ENCODE results near the gene UBR2. TPM values are rescaled to one million over a fixed set of nuclear protein-coding genes. Genes with fewer than 3 reads are reported as not detected.
"Not testable (repeated sequence)": the region's sequence is repeated elsewhere in the genome, so short reads cannot be mapped to it uniquely, and the experiment has no call there.

Gene UBR2
- total RNA-seq, 1 donor from 2014 or later: 33.9 TPM

GRCh38 chr6:42615518-42615917, 51.7 kb downstream of the UBR2 start:
- intact Hi-C loops (cut with micrococcal nuclease): no loop called here

GRCh38 chr6:42616716-42617115, 52.9 kb downstream of the UBR2 start:
- intact Hi-C loops (cut with micrococcal nuclease): no loop called here

GRCh38 chr6:42618105-42618504, 54.3 kb downstream of the UBR2 start:
- intact Hi-C loops (cut with micrococcal nuclease): no loop called here

- intact Hi-C loops (cut with micrococcal nuclease): no loop called here
Measured at GRCh38 chr6:42618686-42619085, 54.9 kb downstream of the UBR2 start.

- intact Hi-C loops (cut with micrococcal nuclease): no loop called here
Measured at GRCh38 chr6:42619963-42620362, 56.1 kb downstream of the UBR2 start.

GRCh38 chr6:42624601-42625000, 60.8 kb downstream of the UBR2 start:
- intact Hi-C loops (cut with micrococcal nuclease): no loop called here

GRCh38 chr6:42627044-42627443, 63.2 kb downstream of the UBR2 start:
- intact Hi-C loops (cut with micrococcal nuclease): no loop called here

- intact Hi-C loops (cut with micrococcal nuclease): no loop called here
Measured at GRCh38 chr6:42627674-42628073, 63.8 kb downstream of the UBR2 start.

- intact Hi-C loops (cut with micrococcal nuclease): no loop called here
Measured at GRCh38 chr6:42628604-42629003, 64.8 kb downstream of the UBR2 start.

- intact Hi-C loops (cut with micrococcal nuclease): no loop called here
Measured at GRCh38 chr6:42629845-42630244, 66.0 kb downstream of the UBR2 start.

- intact Hi-C loops (cut with micrococcal nuclease): no loop called here
Measured at GRCh38 chr6:42637681-42638080, 73.9 kb downstream of the UBR2 start.

GRCh38 chr6:42642794-42643193, 79.0 kb downstream of the UBR2 start:
- intact Hi-C loops (cut with micrococcal nuclease): no loop called here

- intact Hi-C loops (cut with micrococcal nuclease): no loop called here
Measured at GRCh38 chr6:42644211-42644610, 80.4 kb downstream of the UBR2 start.

GRCh38 chr6:42652024-42652746, 88.4 kb downstream of the UBR2 start:
- intact Hi-C loops (cut with micrococcal nuclease): no loop called here

- intact Hi-C loops (cut with micrococcal nuclease): no loop called here
Measured at GRCh38 chr6:42653851-42654250, 90.0 kb downstream of the UBR2 start.

- intact Hi-C loops (cut with micrococcal nuclease): loop anchor here (5.0 kb wide), 1 partner anchor 482 kb away; no protein-coding TSS in a partner anchor
Measured at GRCh38 chr6:42659806-42660205, 96.0 kb downstream of the UBR2 start.

- intact Hi-C loops (cut with micrococcal nuclease): loop anchor here (1.0 to 5.0 kb wide), 5 partner anchors 65 to 481 kb away; partner anchors contain the start of gene TBCC
Measured at GRCh38 chr6:42661540-42662153, 97.8 kb downstream of the UBR2 start.

GRCh38 chr6:42664718-42665117, 100.9 kb downstream of the UBR2 start:
- intact Hi-C loops (cut with micrococcal nuclease): loop anchor here (5.0 kb wide), 1 partner anchor 478 kb away; no protein-coding TSS in a partner anchor

- intact Hi-C loops (cut with micrococcal nuclease): not testable (repeated sequence)
Measured at GRCh38 chr6:42674368-42674767, 110.5 kb downstream of the UBR2 start.

- intact Hi-C loops (cut with micrococcal nuclease): no loop called here
Measured at GRCh38 chr6:42674780-42675179, 111.0 kb downstream of the UBR2 start.

GRCh38 chr6:42679358-42679757, 115.5 kb downstream of the UBR2 start:
- intact Hi-C loops (cut with micrococcal nuclease): no loop called here

- intact Hi-C loops (cut with micrococcal nuclease): no loop called here
Measured at GRCh38 chr6:42688281-42688680, 124.5 kb downstream of the UBR2 start.

GRCh38 chr6:42689371-42689770, 125.5 kb downstream of the UBR2 start:
- intact Hi-C loops (cut with micrococcal nuclease): no loop called here

All from T-helper 1 cell treated with Interleukin-12 subunit alpha and Interleukin-12 subunit beta and Interleukin-4 antibody, amounts not matched to agents 30 ng/mL and 1 ng/mL, for 36 hours (primary cell).